Activated naive CD4-positive, alpha-beta T cell treated with anti-CD3 and anti-CD28 coated beads, Interleukin-2, amount 50 U/mL, for 16 hours (primary cell): ENCODE measurements around the gene PTH1R.

ENCODE experiments used
- DNase-seq: peaks from one replicate; pipeline ENCODE4 v3.0.0-alpha.2; 2020

PTH1R gene

DNA sequence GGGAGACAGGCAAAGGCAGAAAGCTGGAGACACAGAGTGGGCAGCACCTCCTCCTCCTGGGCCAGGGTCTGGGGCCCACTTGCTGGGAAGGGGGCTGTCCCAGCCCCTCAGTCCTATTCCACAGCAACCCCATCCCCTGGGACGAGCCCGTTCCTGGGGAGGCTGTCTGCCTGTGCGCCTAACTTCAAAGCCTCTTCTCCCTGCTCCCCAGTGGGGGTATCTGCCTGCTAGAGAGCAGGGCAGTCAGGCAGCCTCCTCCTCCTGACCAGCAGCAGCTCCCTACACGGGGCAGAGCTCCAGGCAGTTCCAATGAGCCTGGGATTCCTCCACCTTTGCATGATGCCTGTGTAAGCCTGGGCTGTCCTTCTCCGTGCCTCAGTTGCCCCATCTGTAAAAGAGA is 6.9 kb downstream of the PTH1R start:
- no peak for DNase-seq

DNA sequence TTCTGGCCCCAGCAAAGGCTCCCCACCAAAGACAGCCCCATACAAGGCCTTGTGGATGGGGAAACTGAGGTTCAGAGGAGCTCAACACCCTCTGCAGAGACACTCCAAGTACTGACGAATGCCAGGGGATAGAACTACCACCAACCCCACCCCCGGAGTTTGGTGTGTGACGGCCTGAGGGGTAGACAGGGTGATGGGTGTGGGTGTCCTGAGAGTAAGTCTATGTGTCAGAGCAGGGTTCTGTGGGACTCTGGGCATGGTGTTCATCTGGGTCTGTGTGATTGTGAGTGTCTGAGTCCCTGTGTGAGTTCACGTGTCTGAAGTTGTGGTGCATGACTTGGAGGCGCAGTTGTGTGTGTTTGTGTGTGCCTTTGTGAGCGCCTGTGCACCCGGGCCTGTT is 7.4 kb downstream of the PTH1R start:
- DNase-seq, result no peak

DNA sequence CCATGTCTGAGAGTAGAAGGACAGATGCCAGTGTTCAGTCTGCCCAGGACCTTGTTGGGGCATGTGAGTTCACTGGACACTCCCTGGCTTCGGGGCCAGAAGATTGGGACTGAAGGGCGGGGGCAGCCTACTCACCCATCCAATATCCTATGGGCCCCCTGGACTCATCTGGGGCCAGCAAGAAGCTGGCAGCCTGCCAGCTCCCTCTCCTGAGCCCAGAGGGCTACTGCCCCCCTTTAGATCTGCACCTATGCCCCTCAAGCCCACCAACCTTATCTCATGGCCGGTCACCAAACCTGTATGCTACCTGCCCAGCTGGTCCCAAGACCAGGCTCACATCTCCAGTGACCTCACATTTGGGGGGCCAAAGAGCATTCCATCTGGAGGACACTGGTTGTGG is 8.1 kb downstream of the PTH1R start:
- no peak for DNase-seq

- no peak for DNase-seq
Measured at GRCh38 chr3:46887980-46888494, 10.5 kb downstream of the PTH1R start.

DNA sequence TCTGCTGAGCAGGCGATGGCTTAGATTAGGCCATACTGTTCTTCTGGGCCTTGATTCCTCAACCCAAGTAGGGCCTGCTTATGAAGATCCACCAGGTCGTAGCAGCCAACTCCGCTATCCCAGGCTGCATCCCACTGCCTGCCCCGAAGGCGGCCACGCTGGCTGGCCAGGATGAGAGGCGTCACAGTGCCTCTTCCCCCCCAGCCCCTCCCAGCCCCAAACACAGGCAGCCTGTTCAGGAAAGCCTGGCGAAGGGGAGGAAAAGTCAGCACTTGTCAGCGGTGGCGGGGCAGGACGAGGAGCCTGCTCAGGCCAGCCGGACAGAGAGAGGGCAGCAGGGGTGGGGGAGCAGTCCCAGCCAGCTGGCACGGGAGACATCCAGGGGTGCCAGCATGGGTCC is 11.2 kb downstream of the PTH1R start:
- no peak for DNase-seq

- no peak for DNase-seq
Measured at GRCh38 chr3:46889381-46890110, 12.0 kb downstream of the PTH1R start.

DNA sequence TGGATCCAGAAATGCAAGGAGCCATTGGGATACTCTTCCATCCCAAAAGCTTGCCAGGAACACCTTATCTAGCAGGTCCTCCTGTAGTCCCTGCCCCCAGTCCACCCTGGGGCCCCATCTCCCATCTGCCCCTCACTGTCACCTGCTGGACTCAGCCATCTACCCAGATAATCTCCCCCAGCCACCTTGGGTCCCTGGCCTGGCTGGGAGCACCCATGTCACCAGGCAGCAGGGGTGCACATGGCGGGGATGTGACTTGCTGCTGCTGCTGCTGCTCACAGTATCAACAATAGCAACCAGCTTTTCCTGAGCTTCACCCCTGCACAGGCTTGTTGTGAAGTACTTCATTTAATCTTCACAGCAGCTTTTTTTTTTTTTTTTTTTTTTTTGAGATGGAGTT is 12.6 kb downstream of the PTH1R start:
- DNase-seq, result no peak

DNA sequence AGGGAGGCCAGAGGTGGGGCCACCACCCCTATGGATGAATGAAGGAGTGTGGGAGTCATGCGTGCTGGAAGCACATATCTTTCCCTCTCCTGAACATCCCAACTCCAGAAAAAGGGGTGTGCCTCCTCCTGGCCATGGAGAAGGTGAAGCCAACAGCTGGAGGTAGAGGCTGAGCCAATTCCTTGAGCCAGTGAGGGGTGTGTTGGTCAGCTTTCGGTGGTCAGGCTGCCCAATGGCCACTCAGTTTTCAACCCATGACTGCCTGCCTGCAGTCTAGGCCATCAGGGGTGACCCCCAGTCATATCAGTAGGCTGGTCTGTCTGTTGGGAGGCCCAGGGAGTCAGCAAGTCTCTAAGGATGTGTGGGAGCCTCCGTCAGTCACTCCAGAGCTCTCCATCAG is 13.6 kb downstream of the PTH1R start:
- DNase-seq, result no peak

DNA sequence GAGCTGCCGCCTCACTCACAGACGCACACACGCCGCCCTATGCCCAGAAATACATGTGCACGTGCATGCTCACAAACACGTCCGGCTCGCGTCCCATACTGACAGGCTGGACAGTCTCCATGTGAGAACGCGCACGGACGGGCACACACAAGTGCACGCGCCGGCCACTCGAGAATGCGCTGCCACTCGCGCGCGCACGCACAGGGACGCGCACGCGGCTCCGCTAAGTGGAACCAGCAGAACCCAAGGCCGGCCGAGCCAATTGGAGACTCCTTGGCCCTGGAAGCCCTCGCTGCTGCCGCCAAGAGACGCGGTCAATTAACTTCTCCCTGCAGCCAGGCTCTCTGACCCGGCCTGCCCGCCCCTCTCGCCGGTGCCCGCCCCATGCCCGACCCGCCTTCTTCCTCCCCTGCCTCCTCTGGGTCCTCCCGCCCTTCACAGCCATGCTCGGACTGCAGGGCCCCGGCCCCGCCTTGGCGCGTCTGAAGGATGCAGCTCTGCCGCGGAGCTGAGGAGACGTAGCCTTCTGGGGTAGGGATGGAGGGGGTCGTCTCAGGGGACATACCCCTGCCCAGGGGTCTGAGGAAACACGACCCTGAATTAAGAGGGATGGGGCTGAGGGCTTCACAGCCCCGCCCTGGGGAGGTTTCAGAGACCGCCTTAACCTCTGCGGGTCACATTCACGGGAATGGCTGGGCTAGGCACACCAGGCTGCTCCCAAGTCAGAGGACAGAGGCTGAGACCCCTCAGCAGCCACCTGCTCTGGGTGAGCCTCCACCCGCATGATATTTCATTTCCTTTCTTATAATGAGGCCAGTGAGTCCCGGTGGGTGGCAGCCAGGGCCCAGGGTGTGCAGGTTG is 15.0 kb downstream of the PTH1R start:
- DNase-seq, result no peak

GRCh38 chr3:46893146-46893748 is 15.7 kb downstream of the PTH1R start:
- DNase-seq, result no peak

DNA sequence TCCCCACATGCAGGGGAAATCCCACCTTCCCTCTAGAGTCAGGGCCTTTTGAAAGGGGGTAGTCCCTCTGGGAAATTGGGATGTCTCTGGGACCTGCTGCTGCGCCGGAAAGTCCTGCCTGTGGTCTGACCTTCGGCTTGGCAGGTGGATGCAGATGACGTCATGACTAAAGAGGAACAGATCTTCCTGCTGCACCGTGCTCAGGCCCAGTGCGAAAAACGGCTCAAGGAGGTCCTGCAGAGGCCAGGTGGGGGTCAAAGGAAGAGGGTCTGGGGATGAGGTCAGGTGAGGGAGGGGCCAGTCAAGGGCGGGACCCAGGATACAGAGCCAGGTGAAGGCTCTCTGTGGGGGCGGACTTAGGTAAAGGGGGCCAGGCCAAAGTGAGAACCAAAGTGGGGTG is 16.2 kb downstream of the PTH1R start:
- DNase-seq, result no peak

DNA sequence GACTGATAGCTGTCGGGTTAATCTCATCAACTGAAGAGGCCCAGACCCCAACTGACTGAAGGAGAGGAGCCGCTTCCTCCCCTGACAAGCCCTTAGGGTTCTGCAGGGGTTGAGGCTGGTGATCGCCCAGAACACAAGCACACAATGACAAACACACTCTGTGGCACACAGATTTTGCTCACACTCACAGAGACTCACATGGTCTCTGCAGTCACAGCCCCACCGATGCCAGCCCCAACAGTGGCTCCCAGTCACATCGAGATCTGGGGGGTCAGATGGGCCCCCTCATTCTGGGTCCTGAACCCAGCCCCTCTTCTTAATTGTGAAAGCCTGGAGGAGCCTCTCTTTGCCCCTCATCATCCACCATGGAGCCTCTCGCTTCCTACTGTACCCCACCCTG is 16.7 kb downstream of the PTH1R start:
- no peak for DNase-seq

- DNase-seq, result peak; percentile 83
Measured at GRCh38 chr3:46895204-46895660, 17.7 kb downstream of the PTH1R start.

- no peak for DNase-seq
Measured at GRCh38 chr3:46895761-46896160, 18.2 kb downstream of the PTH1R start.

DNA sequence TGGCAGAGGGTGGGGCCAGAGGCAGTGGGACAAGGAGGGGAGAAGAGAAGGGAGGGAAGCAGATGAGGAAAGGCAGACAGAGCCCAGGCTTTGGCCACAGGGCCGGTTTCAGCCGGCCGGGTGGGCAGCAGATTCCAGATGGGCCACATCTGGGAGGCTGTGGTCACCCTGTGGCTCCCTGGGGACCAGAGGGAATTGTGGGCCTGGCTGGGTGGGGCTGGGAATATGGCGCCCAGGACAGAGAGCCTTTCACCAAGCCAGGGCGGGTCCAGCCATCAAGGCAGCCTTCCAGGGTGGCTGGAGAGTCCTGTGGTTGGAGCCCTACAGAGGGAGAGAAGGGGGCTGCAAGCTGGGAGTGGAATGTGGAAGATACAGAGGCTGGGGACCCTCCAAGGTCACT is 18.9 kb downstream of the PTH1R start:
- no peak for DNase-seq

DNA sequence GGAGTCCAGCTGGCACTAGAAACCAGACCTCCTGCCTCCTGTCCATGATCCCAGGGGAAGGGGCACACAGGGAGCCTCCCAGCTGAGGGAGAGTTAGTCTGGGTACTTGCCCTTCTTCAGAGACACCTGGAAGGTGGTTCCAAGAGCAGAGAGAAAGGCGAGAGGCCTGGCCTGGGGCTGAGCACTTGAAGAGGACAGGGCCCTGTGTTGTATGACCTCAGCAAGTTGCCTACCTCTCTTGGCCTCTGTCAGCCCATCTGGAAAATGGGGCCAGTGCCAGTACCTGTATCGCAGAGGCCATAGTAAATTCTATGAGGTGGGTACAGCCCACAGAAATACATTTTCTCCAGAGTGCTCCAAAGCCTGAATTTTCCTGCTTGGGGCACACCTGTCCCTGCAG is 19.5 kb downstream of the PTH1R start:
- no peak for DNase-seq

DNA sequence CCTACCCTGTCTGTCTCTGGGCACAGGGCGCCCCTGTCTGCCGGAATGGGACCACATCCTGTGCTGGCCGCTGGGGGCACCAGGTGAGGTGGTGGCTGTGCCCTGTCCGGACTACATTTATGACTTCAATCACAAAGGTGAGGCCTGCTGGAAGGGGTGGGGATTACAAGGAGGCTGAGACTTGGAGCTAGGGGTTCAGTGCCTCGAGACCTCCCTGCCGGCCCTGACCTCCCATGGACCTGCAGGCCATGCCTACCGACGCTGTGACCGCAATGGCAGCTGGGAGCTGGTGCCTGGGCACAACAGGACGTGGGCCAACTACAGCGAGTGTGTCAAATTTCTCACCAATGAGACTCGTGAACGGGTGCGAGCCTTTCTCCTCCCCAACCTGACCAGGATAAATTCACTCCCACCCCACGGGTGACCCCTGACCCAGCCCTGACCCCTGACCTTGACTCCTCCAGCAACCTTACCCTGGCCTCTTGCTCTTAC is 20.4 kb downstream of the PTH1R start:
- DNase-seq, result no peak

DNA sequence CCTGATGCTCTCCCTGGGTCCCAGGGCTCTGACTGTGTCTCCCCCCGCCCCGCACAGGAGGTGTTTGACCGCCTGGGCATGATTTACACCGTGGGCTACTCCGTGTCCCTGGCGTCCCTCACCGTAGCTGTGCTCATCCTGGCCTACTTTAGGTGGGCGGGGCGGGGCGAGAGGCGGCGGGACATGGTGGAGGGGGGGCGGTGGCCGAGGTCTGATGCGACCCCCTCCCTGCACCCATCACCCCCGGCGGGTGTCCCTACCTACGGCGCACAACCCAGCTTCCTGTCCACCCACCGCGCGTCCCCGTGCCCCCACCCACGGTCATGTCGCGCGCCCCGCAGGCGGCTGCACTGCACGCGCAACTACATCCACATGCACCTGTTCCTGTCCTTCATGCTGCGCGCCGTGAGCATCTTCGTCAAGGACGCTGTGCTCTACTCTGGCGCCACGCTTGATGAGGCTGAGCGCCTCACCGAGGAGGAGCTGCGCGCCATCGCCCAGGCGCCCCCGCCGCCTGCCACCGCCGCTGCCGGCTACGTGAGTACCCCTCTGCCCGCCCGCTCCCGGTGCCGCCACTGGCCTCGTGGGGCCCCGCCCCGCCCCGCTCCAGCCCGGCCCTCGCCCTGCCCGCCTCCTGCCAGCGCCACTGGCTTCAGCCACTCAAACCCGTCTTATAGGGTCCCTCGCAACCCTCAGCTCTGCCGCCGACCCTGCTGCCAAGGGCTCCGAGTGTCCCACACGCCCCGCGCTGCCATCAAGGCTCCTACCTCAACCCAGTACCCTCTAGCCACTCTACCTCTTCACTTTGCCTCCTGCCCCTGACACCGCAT is 21.0 kb downstream of the PTH1R start:
- DNase-seq, result no peak

DNA sequence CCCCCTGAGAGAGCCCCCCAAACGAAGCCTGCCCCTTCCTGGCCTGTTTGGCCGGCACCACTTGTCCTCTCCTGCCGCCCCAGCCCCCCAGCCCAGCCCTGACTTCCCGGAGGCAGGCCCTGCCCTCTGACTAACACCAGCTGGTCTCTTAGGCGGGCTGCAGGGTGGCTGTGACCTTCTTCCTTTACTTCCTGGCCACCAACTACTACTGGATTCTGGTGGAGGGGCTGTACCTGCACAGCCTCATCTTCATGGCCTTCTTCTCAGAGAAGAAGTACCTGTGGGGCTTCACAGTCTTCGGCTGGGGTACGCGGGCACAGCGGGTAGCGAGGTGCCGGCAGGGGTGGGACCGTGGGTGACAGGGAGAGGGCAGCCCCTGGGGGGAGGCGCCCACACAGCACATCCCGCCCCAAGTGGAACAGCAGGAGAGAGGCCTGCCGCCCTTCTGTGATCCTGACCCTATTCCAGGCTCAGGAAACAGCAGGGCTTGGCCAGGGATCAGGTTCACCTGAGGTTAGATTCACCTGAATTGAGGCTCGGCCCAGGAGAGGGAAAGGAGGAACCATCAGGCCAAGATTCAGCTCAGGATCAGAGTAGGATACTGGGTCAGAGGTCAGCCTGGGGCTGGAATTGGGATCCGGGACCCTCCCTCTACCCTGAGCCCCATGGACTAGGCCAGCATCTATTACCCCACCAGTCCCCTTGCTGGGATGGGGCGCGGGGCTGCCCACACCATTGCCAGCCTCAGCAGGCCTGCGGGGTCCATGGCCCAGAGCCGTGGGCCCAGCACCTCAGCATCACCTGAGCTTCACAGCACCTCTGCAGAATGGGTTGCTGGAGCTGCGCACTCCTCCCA is 21.9 kb downstream of the PTH1R start:
- no peak for DNase-seq

DNA sequence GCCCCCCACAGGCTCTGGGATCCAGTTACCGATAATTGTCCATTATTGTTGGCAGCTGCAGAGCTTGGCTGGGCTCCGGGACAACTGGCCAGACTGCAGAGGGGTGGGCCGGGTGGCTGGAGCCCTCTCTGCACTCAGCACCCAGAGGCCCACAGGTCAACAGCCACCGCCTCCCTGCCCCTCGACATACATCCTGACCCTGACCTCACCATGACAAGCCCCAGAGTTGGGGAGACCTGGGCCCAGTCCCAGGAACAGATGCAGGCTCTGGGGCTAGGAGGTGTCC is 22.4 kb downstream of the PTH1R start:
- DNase-seq, result no peak

DNA sequence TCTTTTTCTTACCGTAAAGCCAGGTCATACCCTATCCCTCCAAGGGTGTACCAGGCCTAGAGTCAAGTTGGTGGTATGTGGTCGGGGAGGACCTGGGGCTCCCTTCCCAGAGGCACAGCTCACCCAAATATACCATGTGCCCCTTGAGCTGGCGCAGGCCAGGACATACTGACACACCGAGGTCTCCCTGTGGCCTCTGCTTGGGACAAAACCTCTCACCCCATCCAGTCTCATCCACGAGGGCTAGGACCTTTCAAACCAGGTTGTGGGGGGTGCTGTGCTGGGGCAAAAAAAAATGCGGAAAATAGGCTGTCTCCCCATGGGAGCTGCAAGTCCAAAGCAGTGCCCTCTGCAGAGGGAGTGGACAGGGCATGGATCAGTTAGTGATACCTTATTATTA is 22.8 kb downstream of the PTH1R start:
- no peak for DNase-seq

GRCh38 chr3:46901061-46901460 is 23.5 kb downstream of the PTH1R start:
- no peak for DNase-seq
